NCI-H2081 (cell line): ENCODE measurements around the gene MKRN3.

ENCODE experiments used
- DNase-seq, 2 experiments: peaks; one replicate each; lab custom pipeline; 2025; lab: John Stamatoyannopoulos, UW

MKRN3 gene

GRCh38 chr15:23565395-23566070 is at the start of gene MKRN3:
TSS of gene MKRN3 (plus strand) at chr15:23565674. CDS start at chr15:23565783, 109 bp downstream.
- DNase-seq, result peak in 1 of 2 experiments; percentile 16

DNA sequence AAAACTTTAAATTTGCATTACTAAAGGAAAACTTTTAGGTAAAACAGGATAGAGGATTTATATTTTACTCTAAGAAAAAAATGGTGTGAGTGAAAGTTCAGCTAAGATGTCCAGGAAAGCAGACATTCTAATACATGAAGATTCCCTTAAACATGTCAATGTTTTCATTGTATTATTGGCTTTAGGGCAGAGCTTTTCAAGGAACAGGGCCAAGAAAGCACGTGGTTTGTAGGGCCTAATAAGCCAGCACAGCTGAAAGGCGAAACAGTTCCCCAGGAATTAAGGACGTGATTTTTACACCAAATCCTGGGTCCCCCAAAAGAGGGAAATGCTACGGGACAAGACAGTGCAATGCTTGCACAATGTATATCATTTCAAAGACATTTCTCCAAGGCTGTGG is 48.6 kb upstream of the MKRN3 start:
- no peak for DNase-seq

GRCh38 chr15:23518104-23518503 is 47.4 kb upstream of the MKRN3 start:
- no peak for DNase-seq

GRCh38 chr15:23524816-23525215 is 40.7 kb upstream of the MKRN3 start:
- no peak for DNase-seq

DNA sequence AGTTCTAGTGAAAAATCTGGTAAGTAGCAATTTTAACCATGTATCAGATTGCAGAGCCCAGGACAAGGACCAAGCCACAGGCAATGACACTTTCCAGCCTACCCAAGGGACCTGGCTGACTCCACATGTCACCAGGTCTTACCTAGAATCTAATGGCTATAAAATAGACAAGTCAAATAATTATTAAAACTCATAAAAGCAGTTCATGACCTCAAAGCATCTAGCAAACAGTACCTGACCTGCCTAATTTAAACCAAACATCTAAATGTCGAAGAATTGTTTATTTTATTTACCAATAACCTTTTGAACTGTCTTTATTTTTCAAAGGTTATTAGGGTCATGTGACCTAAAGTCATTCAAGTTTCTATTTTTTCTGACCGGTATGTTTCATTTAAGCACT is 35.6 kb upstream of the MKRN3 start:
- DNase-seq, result no peak

GRCh38 chr15:23532024-23532423 is 33.5 kb upstream of the MKRN3 start:
- no peak for DNase-seq

GRCh38 chr15:23536659-23537058 is 28.8 kb upstream of the MKRN3 start:
- no peak for DNase-seq

DNA sequence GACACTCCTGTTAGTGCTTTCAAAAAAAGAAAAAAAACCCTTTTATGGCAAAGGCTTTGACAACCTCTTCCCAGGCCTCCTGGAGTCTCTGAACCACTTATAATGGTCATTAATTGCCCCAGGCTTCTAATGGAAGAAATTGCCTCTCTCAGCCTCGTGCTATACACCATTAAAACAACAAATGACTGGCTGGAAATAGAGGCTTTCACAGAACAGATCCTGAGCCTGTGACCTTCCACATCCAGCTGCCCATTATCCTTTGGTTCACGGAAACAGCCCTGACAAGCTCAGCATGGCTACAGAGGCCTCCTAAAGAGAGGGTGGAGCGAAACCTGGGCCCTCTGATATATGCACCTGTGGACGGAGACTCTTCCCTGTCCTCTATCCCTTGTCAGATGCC is 26.8 kb upstream of the MKRN3 start:
- DNase-seq, result no peak

GRCh38 chr15:23539892-23540291 is 25.6 kb upstream of the MKRN3 start:
- DNase-seq, result no peak

DNA sequence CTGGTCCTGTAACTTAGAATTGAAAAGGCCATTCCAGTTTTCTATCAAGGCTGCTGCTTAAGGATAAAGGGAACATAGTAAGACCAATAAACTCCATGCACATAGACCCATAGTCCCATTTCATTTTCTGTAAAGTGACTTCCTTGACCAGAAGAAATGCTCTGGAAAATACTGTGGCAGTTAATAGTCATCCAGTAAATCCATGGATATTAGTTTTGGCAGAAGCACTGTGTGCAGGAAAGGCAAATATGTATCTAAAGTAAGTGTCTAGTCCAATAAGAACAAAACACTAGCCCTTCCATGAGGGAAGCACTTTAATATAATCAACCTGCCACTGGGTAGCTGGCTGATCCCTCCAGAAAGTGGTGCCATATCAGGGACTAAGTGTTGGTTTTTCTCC is 19.3 kb upstream of the MKRN3 start:
- no peak for DNase-seq

DNA sequence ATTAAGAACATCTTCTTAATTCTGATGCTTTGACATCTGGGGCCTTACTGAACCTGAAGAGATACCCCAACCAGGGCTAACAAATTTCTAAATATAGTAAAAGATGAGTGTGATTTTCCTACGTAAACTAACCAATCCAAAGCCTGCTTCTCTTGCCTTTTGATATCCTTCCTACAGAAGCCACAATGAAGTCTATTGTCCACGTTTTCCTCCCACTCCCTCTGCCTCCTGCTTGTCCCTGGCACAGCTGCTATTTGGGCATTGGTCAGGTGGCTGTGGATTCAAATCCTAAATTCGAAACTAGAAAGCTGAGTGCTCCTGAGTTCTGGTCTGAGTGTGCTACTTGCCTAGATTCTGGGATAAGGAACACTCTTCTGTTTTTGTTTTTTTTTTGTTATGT is 17.4 kb upstream of the MKRN3 start:
- no peak for DNase-seq

DNA sequence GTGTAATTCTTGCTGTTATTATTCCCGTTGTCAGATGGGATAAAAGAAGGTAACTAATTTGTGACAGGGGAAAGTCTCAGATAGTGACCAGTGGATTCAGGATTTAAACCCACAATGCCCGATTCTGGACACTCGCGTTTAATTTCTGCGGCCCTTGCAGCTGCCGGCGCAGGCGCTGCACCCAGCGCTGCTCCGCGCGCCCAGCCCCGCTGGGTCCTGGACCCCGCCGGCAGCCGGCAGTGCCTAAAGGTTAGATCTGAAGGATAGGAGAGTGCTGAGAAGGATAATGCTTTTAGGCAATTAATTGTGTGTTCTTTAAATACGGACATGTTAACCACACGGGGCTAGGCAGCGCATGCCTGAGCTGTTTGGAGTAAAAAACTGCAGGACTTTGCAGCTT is 3.6 kb upstream of the MKRN3 start:
- no peak for DNase-seq

DNA sequence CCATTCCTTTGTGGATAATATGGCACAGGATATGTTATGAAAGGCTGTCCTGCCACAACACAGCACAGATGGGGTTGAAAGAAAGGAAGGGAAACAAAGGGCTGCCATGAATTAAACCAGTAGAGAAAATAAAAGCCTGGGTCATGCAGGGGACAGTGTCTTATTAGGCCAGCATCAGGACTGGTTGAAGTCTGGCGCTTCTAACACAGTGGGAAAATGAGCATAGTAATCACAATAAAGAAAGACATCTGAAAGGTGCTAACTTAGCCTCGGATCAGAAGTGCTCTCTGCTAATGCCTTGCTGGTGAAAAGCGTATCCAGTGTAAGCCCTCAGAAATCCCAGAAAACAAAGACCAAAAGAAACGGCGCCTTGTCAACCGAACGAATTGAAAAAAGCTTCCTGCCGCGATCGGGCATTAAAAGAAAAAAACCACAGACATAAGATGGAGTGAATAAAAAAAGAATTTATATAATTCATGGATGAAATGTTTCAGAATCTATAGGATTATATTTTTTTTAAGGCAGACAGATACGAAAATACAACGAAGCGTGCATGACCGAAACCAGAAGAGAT is 566 bp upstream of the MKRN3 start:
- DNase-seq, result peak in 1 of 2 experiments; percentile 4

- DNase-seq, result peak; percentile 92 to 97
These were observed 639 bp downstream of the MKRN3 start for GRCh38 chr15:23566071-23566554.

- peak in 1 of 2 experiments; percentile 23 for DNase-seq
These were observed 1.2 kb downstream of the MKRN3 start for GRCh38 chr15:23566651-23567050.

DNA sequence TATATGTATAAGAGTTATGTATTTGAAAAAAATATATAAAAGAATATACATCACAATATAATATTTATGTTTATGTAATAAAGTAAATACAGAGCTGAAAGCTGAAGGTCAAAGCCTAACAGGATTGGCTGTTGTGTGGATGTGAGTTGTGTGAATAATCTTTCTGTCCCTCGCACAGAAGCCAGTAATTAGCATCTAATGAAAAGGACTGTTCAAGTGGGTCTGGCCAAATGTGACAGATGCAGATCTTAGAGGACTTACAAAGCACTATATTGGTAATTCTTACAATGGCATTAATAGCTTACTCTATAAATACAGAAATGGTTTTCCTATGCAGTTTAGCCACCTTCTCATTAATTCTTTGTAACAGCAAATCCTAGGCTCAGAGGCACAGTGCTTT is 2.4 kb downstream of the MKRN3 start:
- peak in 1 of 2 experiments; percentile 45 for DNase-seq

- peak in 1 of 2 experiments; percentile 30 for DNase-seq
These were observed 3.9 kb downstream of the MKRN3 start for GRCh38 chr15:23569151-23569925.

DNA sequence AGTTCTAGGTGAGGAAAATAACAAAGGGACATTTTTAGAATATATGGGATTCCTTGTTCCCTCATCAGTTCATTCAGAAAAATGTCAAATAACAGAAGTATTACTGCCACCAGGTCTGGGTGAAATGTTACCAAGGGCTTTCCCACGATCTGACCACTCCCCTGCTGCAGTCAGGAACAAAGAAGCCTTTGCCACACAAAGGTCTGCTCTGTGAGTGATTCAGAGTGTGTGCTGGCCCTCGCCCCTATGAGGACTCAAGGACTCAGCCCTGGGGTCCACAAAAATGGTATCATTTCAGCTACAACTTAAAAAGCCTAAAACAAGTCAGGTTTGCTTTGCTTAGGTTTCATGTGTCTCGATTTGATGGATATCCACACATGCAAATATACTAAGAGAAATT is 5.0 kb downstream of the MKRN3 start:
- no peak for DNase-seq

DNA sequence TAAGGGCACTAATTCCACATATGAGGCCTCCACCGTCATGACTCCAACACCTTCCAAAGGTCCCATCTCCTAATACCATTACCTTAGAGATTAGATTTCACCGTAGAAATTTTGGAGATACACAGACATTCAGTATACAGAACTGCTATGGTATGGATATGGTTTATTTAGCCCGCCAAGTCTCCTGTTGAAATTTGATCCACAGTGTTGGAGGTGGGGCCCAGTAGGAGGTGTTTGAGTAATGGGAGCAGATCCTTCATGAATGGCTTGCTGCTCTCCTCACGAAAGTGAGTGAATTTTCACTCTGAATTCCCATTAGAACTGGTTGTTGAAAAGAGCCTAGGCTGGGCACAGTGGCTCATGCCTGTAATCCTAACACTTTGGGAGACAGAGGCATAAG is 7.4 kb downstream of the MKRN3 start:
- DNase-seq, result no peak

DNA sequence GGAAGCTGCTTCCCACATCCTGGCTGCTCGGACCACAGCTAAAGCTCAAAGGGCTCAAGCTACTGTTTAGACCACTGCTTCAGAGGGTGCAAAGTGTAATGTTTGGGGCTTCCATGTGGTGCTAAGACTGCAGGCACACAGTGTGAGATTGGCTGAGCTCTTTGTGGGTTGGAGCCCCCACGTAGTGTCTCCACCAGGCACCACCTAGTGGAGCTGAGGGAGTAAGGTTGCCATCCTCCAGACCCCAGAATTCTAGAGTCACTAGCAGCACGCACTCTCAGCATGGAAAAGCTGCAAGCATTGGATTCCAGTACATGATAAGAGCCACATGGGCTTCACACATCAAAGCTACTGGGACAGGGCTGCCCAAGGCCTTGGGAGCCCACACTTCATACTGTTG is 9.3 kb downstream of the MKRN3 start:
- no peak for DNase-seq

DNA sequence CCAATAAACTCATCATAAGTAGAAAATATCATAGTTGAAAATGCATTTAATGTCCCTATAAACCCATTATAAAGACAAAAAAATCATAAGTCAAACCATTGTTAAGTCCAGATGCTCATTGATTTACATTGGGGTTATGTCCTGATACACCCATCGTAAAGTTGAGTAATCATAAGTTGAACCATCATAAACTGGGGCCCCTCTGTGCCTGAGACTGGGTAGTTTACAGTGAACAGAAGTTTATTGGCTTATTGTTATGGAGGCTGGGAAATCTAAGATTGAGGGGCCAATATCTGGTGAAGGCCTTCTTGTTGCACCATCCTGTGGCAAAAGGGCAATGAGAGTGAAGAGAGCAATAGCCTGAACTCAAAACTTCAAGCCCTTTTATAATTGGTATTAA is 10.6 kb downstream of the MKRN3 start:
- DNase-seq, result no peak

DNA sequence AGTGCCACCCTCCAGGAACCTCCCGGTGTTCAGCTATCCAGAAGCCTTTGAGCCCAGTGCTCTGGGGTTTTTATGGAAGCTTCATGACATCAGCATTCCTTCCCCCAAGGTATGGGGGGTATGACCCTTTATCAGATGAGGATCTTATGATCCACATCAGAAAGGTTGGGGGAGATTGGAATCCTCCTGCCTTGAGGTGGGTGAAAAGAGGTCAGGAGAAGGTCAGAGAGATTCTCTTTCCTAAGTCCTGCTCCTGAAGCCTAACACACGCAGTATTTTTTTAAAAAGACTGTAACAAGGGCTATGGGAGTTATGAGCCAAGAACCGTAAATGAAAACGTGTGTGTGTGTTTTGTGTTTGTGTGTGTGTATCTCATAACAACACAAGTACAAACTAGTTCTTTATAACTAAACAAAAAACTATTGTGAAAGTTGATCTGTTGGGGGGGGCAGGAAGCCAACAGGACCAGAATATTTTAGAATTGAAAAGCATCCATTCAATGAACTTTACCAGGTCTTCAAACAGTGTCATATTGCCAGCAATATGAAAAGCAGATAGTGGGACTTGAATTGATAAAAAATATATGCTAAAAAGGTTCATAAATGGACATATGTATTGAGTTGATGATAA is 13.2 kb downstream of the MKRN3 start:
- DNase-seq, result no peak

DNA sequence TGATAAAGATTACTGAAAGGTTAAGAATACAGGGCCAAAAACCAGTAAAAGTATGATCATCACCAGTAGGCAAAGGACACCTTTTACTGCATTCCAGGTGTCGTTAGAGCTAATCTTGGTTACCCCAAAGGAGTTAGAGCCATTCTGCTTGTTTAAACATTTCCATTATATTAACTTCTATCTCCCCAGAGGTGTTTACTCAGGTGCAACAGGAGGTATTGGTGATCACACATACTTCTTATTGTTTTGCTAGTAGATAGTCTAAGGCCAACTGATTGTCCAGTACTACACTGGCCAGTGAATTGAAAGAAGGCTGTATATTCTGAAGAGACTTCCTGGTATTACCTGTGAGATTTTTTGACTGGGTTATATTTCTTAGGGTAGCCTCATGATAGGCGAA is 22.8 kb downstream of the MKRN3 start:
- DNase-seq, result no peak
